B cell (primary cell): ENCODE measurements around the gene TFDP1. TPM values are rescaled to one million over a fixed set of nuclear protein-coding genes. Genes with fewer than 3 reads are reported as not detected.

Source experiments
- ATAC-seq: fragments of 200-7000 bp; cut with Tn5 transposase; one replicate; pipeline ENCODE4 v1.10.0; 2021; ENCODE audit warnings: low read depth, mild to moderate bottlenecking, moderate number of reproducible peaks, moderate library complexity
- CTCF ChIA-PET: fragments of 350-600 bp; sonication (Branson Sonifier 250); formaldehyde crosslinking; loops from one replicate; lab custom pipeline; 2021; ENCODE audit warnings: antibody characterized with exemption, inconsistent platforms; lab: Charles Lee
- POLR2A ChIA-PET: fragments of 350-600 bp; sonication (Branson Sonifier 250); formaldehyde crosslinking; loops from one replicate; lab custom pipeline; 2021; ENCODE audit warnings: antibody characterized with exemption; lab: Charles Lee
- DNase-seq: peaks from one replicate; pipeline ENCODE4 v3.0.0; 2013
- H2AFZ ChIP-seq: 2 replicates; pipeline ENCODE4 v1.6.1; 2012; ENCODE audit warnings: mild to moderate bottlenecking, low read depth, low read length; ENCODE audit not compliant: insufficient read depth, poor library complexity, severe bottlenecking
- H3K27ac ChIP-seq, 2 donors: 1 replicate in 1 of 2; 2 replicates in 1 of 2; pipeline ENCODE4 v1.5.1; 2012 to 2013; ENCODE audit warnings: low read length in 2 of 2, mild to moderate bottlenecking in 2 of 2, moderate library complexity in 1 of 2
- H3K27me3 ChIP-seq, 4 experiments: fragments of 200-600 bp in 1 of 4; sonication (generic) in 1 of 4; replicated peaks in 1 of 4; 1 replicate in 2 of 4; 2 replicates in 2 of 4; pipeline versions ENCODE4 v1.6.1 to v1.7.0; 2013 to 2016; ENCODE audit warnings: low read length in 3 of 4, mild to moderate bottlenecking in 2 of 4, mixed read lengths in 1 of 4, moderate library complexity in 1 of 4; ENCODE audit not compliant: insufficient read depth in 4 of 4, control insufficient read depth in 3 of 4; ENCODE audit errors: control extremely low read depth in 1 of 4
- H3K36me3 ChIP-seq, 2 experiments: replicated peaks in 1 of 2; 1 replicate in 1 of 2; 2 replicates in 1 of 2; pipeline versions ENCODE4 v1.6.1 to v1.7.1; 2013; ENCODE audit warnings: low read length in 1 of 2; ENCODE audit not compliant: insufficient read depth in 2 of 2, control insufficient read depth in 1 of 2; ENCODE audit errors: control extremely low read depth in 1 of 2, extremely low read depth in 1 of 2
- H3K4me1 ChIP-seq, 2 donors: fragments of 200-600 bp in 1 of 2; sonication (generic) in 1 of 2; 1 replicate in 1 of 2; 2 replicates in 1 of 2; pipeline versions ENCODE4 v1.5.1 to v1.6.1; 2013 to 2017; ENCODE audit warnings: low read length in 2 of 2; ENCODE audit not compliant: control insufficient read depth in 2 of 2, insufficient read depth in 2 of 2
- H3K4me2 ChIP-seq: replicated peaks from 2 replicates; pipeline ENCODE3; 2012; ENCODE audit warnings: mild to moderate bottlenecking, low read depth, low read length; ENCODE audit not compliant: poor library complexity, severe bottlenecking
- H3K4me3 ChIP-seq, 5 experiments: fragments of 200-600 bp in 1 of 5; sonication (generic) in 1 of 5; 1 replicate in 3 of 5; 2 replicates in 2 of 5; pipeline versions ENCODE4 v1.5.1 to v1.7.0; 2011 to 2016; ENCODE audit warnings: low read length in 4 of 5, mild to moderate bottlenecking in 4 of 5, low read depth in 2 of 5, control low read depth in 1 of 5, moderate library complexity in 1 of 5; ENCODE audit not compliant: insufficient read depth in 1 of 5; ENCODE audit errors: control extremely low read depth in 1 of 5, extremely low read depth in 1 of 5
- H3K79me2 ChIP-seq: fragments of 200-600 bp; sonication (generic); one replicate; pipeline ENCODE4 v1.6.0; 2016; ENCODE audit warnings: low read length; ENCODE audit not compliant: control insufficient read depth, insufficient read depth
- H3K9ac ChIP-seq: fragments of 200-600 bp; sonication (generic); 2 replicates; pipeline ENCODE4 v1.6.1; 2017; ENCODE audit warnings: mild to moderate bottlenecking, low read length, moderate library complexity
- H3K9me3 ChIP-seq, 3 donors: one replicate each; pipeline versions ENCODE4 v1.6.1 to v1.7.1; 2013; ENCODE audit warnings: low read length in 2 of 3; ENCODE audit not compliant: control insufficient read depth in 2 of 3, insufficient read depth in 1 of 3; ENCODE audit errors: control extremely low read depth in 1 of 3
- H4K20me1 ChIP-seq: 2 replicates; pipeline ENCODE4 v1.6.0; 2012; ENCODE audit warnings: mild to moderate bottlenecking, low read length; ENCODE audit not compliant: insufficient read depth, control insufficient read depth, poor library complexity, severe bottlenecking
- H3K27ac Mint-ChIP-seq: one replicate; pipeline ENCODE4 v1.8.0; 2021; ENCODE audit warnings: mixed read lengths
- H3K27me3 Mint-ChIP-seq: one replicate; pipeline ENCODE4 v1.8.0; 2021; ENCODE audit warnings: mixed read lengths
- H3K4me1 Mint-ChIP-seq: one replicate; pipeline ENCODE4 v1.8.0; 2021; ENCODE audit warnings: mixed read lengths
- H3K4me3 Mint-ChIP-seq: one replicate; pipeline ENCODE4 v1.8.0; 2021; ENCODE audit warnings: mixed read lengths
- H3K9me3 Mint-ChIP-seq: one replicate; pipeline ENCODE4 v1.8.0; 2022; ENCODE audit warnings: mixed read lengths; ENCODE audit not compliant: insufficient read depth
- CTCF ChIP-seq: fragments of 200-600 bp; IDR thresholded peaks from one replicate; pipeline ENCODE4 v1.8.0; 2022; ENCODE audit warnings: antibody characterized with exemption, mild to moderate bottlenecking
- EZH2 ChIP-seq: IDR thresholded peaks from 2 replicates; pipeline ENCODE4 v1.6.1; 2012; ENCODE audit warnings: borderline replicate concordance, low read depth, mild to moderate bottlenecking, moderate library complexity, low read length; ENCODE audit not compliant: insufficient read depth, poor library complexity, severe bottlenecking
- WGBS: methylation state at CpG from one replicate; pipeline ENCODE4 v1.1.5; 2013; ENCODE audit warnings: missing lambda C conversion rate; ENCODE audit not compliant: insufficient coverage; 5-methylcytosine and 5-hydroxymethylcytosine counted together
- intact Hi-C: fragments of 100-400 bp; cut with micrococcal nuclease; formaldehyde crosslinking; loops from one replicate; pipeline ENCODE4 v1.10.0; 2022
- polyA plus RNA-seq: library from polyadenylated mRNA; depleted of rRNA; stranded (reverse); fragments of >200 nt; gene quantifications from 2 replicates; pipeline ENCODE4 v1.2.3, GENCODE V29; 2012
- total RNA-seq, 2 donors: library from RNA; stranded (reverse); fragments of 120-200 nt in 1 of 2; gene quantifications; 1 replicate in 1 of 2; 2 replicates in 1 of 2; pipeline versions ENCODE4 v1.2.3 to v1.2.4, GENCODE V29; 2013 to 2022

TFDP1 gene
- total and polyA plus RNA-seq, 2 donors (not counting 1 experiment from before 2014, with no cell fraction given), result 19.1 to 31.1 TPM

GRCh38 chr13:113602291-113602988, 17.9 kb downstream of the TFDP1 start:
- no peak for TF ChIP-seq CTCF
- TF ChIP-seq EZH2, result no peak
- peaks cover 0 to 17% (median 0%) of the 10 kb centered on the region in 3 donors for H3K9me3 ChIP-seq
- H3K27me3 ChIP-seq, result no peaks in the 10 kb centered on the region
- Mint-ChIP-seq H3K27ac (no peak overlapping the region), H3K9me3 (no peaks in the 10 kb centered on the region), H3K27me3 (no peaks in the 10 kb centered on the region), H3K4me1 (peaks cover 4% of the 10 kb centered on the region), H3K4me3 (no peak overlapping the region)
- H3K9ac ChIP-seq, result no peak overlapping the region
- H3K79me2 ChIP-seq, result peaks cover 91% of the 10 kb centered on the region
- intact Hi-C loops, result no loop called here
- H4K20me1 ChIP-seq, result peaks cover 3% of the 10 kb centered on the region
- H3K36me3 ChIP-seq, result peaks cover 0 to 10% of the 10 kb centered on the region in 2 experiments
- ATAC-seq, result no peak
- no peak overlapping the region for H3K4me2 ChIP-seq
- no peak for DNase-seq
- 95% methylated on average over 13 of the region's 15 CpGs for WGBS
- H3K4me3 ChIP-seq, result no peak overlapping the region
- POLR2A ChIA-PET, result no interaction called here
- H3K27ac ChIP-seq, result no peak overlapping the region
- no peak overlapping the region for H2AFZ ChIP-seq
- CTCF ChIA-PET, result no interaction called here
- H3K4me1 ChIP-seq, result no peaks in the 10 kb centered on the region

- Histone ChIP-seq H3K9me3 (peaks cover 0 to 17% (median 0%) of the 10 kb centered on the region in 3 donors), H3K36me3 (peaks cover 0 to 8% of the 10 kb centered on the region in 2 experiments), H2AFZ (no peak overlapping the region), H4K20me1 (peaks cover 10% of the 10 kb centered on the region), H3K27ac (no peak overlapping the region), H3K27me3 (no peaks in the 10 kb centered on the region), H3K9ac (no peak overlapping the region), H3K4me1 (peaks cover 0 to 4% of the 10 kb centered on the region in 2 donors), H3K79me2 (peaks cover 91% of the 10 kb centered on the region), H3K4me2 (no peak overlapping the region), H3K4me3 (no peak overlapping the region)
- CTCF ChIA-PET, result no interaction called here
- ATAC-seq (no peak), DNase-seq (no peak)
- Mint-ChIP-seq H3K27ac (no peak overlapping the region), H3K4me3 (no peak overlapping the region), H3K27me3 (no peaks in the 10 kb centered on the region), H3K4me1 (peaks cover 7% of the 10 kb centered on the region), H3K9me3 (no peaks in the 10 kb centered on the region)
- TF ChIP-seq CTCF (no peak), EZH2 (no peak)
- POLR2A ChIA-PET, result no interaction called here
- intact Hi-C loops, result no loop called here
- 91% methylated on average over 10 of the region's 13 CpGs for WGBS
These were observed 18.7 kb downstream of the TFDP1 start for GRCh38 chr13:113603116-113603710.
